Lung (tissue), 12 donors: Measurements from ENCODE around the gene PRKCD. TPM values are rescaled to one million over a fixed set of nuclear protein-coding genes. Genes with fewer than 3 reads are reported as not detected.
"Not testable (repeated sequence)": the region's sequence is repeated elsewhere in the genome, so short reads cannot be mapped to it uniquely, and the experiment has no call there.

ENCODE experiments used
- ATAC-seq: fragments of 200-7000 bp; cut with Tn5 transposase; one replicate; pipeline ENCODE4 v1.9.1; 2020; ENCODE audit warnings: moderate number of reproducible peaks; ENCODE audit not compliant: insufficient read depth, low FRiP score
- DNase-seq, 3 donors: peaks; one replicate each; pipeline ENCODE4 v3.0.0-alpha.2; 2013 to 2017
- H3K27ac ChIP-seq, 2 donors: one replicate each; pipeline ENCODE4 v1.5.1; 2013; ENCODE audit warnings: mild to moderate bottlenecking in 2 of 2, moderate library complexity in 2 of 2, control low read depth in 1 of 2, inconsistent platforms in 1 of 2, low read depth in 1 of 2, low read length in 1 of 2
- H3K27me3 ChIP-seq, 3 donors: one replicate each; pipeline ENCODE4 v1.5.1; 2013; ENCODE audit warnings: low read length in 2 of 3; ENCODE audit not compliant: control insufficient read depth in 3 of 3, insufficient read depth in 3 of 3
- H3K36me3 ChIP-seq, 4 donors: one replicate each; pipeline ENCODE4 v1.5.1; 2013; ENCODE audit warnings: low read length in 4 of 4, mild to moderate bottlenecking in 1 of 4, moderate library complexity in 1 of 4; ENCODE audit not compliant: control insufficient read depth in 4 of 4, insufficient read depth in 4 of 4
- H3K4me1 ChIP-seq, 5 donors: one replicate each; pipeline ENCODE4 v1.5.1; 2013; ENCODE audit warnings: low read length in 5 of 5, mild to moderate bottlenecking in 2 of 5, moderate library complexity in 1 of 5; ENCODE audit not compliant: control insufficient read depth in 5 of 5, insufficient read depth in 5 of 5
- H3K4me3 ChIP-seq: one replicate; pipeline ENCODE4 v1.5.1; 2013; ENCODE audit warnings: mild to moderate bottlenecking, control low read depth, moderate library complexity
- H3K9ac ChIP-seq, 2 donors: one replicate each; pipeline ENCODE4 v1.5.1; 2013; ENCODE audit warnings: low read length in 2 of 2, control low read depth in 1 of 2; ENCODE audit not compliant: insufficient read depth in 1 of 2
- H3K9me3 ChIP-seq, 4 donors: one replicate each; pipeline ENCODE4 v1.5.1; 2013; ENCODE audit warnings: low read length in 3 of 4, mild to moderate bottlenecking in 1 of 4, moderate library complexity in 1 of 4; ENCODE audit not compliant: control insufficient read depth in 4 of 4, insufficient read depth in 3 of 4
- CTCF ChIP-seq: IDR thresholded peaks from 2 replicates; pipeline ENCODE4 v1.5.1; 2012; ENCODE audit warnings: mild to moderate bottlenecking; ENCODE audit errors: control extremely low read depth, extremely low read depth
- WGBS, 2 donors: extraction: QIAGEN DNeasy Blood & Tissue Kit; methylation state at CpG; one replicate each; pipeline ENCODE4 v1.1.7; 2013; 5-methylcytosine and 5-hydroxymethylcytosine counted together
- polyA plus RNA-seq, 2 donors: library from polyadenylated mRNA; stranded (reverse); fragments of 200-250 nt; gene quantifications; one replicate each; pipeline ENCODE4 v1.2.1, GENCODE V29; 2013
- total RNA-seq, 2 donors: library from RNA; depleted of rRNA in 1 of 2; stranded (reverse); fragments of >200 nt in 1 of 2; gene quantifications; one replicate each; pipeline ENCODE4 v1.2.1, GENCODE V29; 2014 to 2021
- donor health status: control.
- donor health status: control.
- donor health status: Bipolar disorder and iron deficiency.
- donor health status: healthy.
- donor health status: DM: yes; HTN: yes; CAD: no.

Gene PRKCD
- total and polyA plus RNA-seq, 4 donors: 34.9 to 85.2 (median 65.9) TPM

- Histone ChIP-seq H3K4me3 (no peak overlapping the region), H3K9ac (no peak overlapping the region), H3K36me3 (no peaks in the 10 kb centered on the region), H3K27me3 (no peaks in the 10 kb centered on the region), H3K9me3 (no peaks in the 10 kb centered on the region), H3K27ac (no peak overlapping the region), H3K4me1 (peaks cover 0 to 13% (median 2%) of the 10 kb centered on the region in 5 donors)
- no peak for ATAC-seq
- DNase-seq: no peak
- WGBS, 2 donors: 89 to 92% methylated on average over 13 of the region's 13 CpGs
- no peak for TF ChIP-seq CTCF
These were observed 11.9 kb upstream of the PRKCD start for GRCh38 chr3:53149006-53149690.

GRCh38 chr3:53149699-53150098, 11.3 kb upstream of the PRKCD start:
- H3K9me3 ChIP-seq: no peaks in the 10 kb centered on the region
- ATAC-seq: no peak
- WGBS, 2 donors: 77 to 90% methylated on average over 4 of the region's 4 CpGs
- no peaks in the 10 kb centered on the region for H3K27me3 ChIP-seq
- no peak overlapping the region for H3K4me3 ChIP-seq
- H3K9ac ChIP-seq: no peak overlapping the region
- peaks cover 0 to 15% (median 7%) of the 10 kb centered on the region in 5 donors for H3K4me1 ChIP-seq
- no peak for TF ChIP-seq CTCF
- DNase-seq: no peak
- no peaks in the 10 kb centered on the region for H3K36me3 ChIP-seq
- peak overlapping the region in 1 of 2 donors; percentile 0 for H3K27ac ChIP-seq

- no peaks in the 10 kb centered on the region for H3K9me3 ChIP-seq
- no peaks in the 10 kb centered on the region for H3K27me3 ChIP-seq
- peaks cover 0 to 19% (median 15%) of the 10 kb centered on the region in 5 donors for H3K4me1 ChIP-seq
- H3K4me3 ChIP-seq: no peak overlapping the region
- H3K36me3 ChIP-seq: no peaks in the 10 kb centered on the region
- 74 to 81% methylated on average over 7 of the region's 7 CpGs for WGBS, 2 donors
- ATAC-seq (peak; percentile 73), DNase-seq (no peak)
- no peak overlapping the region for H3K9ac ChIP-seq
- H3K27ac ChIP-seq: peak overlapping the region in 1 of 2 donors; percentile 78
- TF ChIP-seq CTCF: no peak
These were observed 10.5 kb upstream of the PRKCD start for GRCh38 chr3:53150247-53151085.

- not testable (repeated sequence) for H3K4me3 ChIP-seq, H3K9ac ChIP-seq, ATAC-seq, H3K36me3 ChIP-seq, H3K9me3 ChIP-seq, DNase-seq, H3K27me3 ChIP-seq
- peaks cover 0 to 19% (median 15%) of the 10 kb centered on the region in 5 donors for H3K4me1 ChIP-seq
- 75 to 81% methylated on average over 9 of the region's 9 CpGs for WGBS, 2 donors
- H3K27ac ChIP-seq: peak overlapping the region in 1 of 2 donors; percentile 78
These were observed 9.9 kb upstream of the PRKCD start for GRCh38 chr3:53151086-53151438.
